Stimulated activated memory B cell treated with anti-CD40 and anti-IgM and Interleukin-4, amounts not matched to agents 10 μg/mL and 1 μg/mL and 100 μg/mL, for 72 hours (primary cell): Measurements from ENCODE around the gene TMEM120B.
"Not testable (repeated sequence)": the region's sequence is repeated elsewhere in the genome, so short reads cannot be mapped to it uniquely, and the experiment has no call there.

Experiments
- ATAC-seq: fragments of 150-1000 bp; cut with Tn5 transposase; 2 replicates; pipeline ENCODE4 v1.10.0; 2021
- H3K27ac Mint-ChIP-seq: one replicate; pipeline ENCODE4 v1.8.0; 2022; ENCODE audit warnings: mild to moderate bottlenecking, mixed read lengths
- H3K27me3 Mint-ChIP-seq: one replicate; pipeline ENCODE4 v1.8.0; 2022; ENCODE audit warnings: mixed read lengths
- H3K36me3 Mint-ChIP-seq: one replicate; pipeline ENCODE4 v1.8.0; 2022; ENCODE audit warnings: mixed read lengths
- H3K4me1 Mint-ChIP-seq: one replicate; pipeline ENCODE4 v1.8.0; 2022; ENCODE audit warnings: mixed read lengths
- H3K4me3 Mint-ChIP-seq: one replicate; pipeline ENCODE4 v1.8.0; 2022; ENCODE audit warnings: mild to moderate bottlenecking, moderate library complexity, mixed read lengths
- H3K9me3 Mint-ChIP-seq: one replicate; pipeline ENCODE4 v1.8.0; 2022; ENCODE audit warnings: mixed read lengths

Gene TMEM120B

GRCh38 chr12:121697093-121697698 is 15.4 kb upstream of the TMEM120B start:
- Mint-ChIP-seq H3K4me3 (no peak overlapping the region), H3K27me3 (no peaks in the 10 kb centered on the region), H3K9me3 (no peaks in the 10 kb centered on the region), H3K36me3 (no peaks in the 10 kb centered on the region), H3K4me1 (no peaks in the 10 kb centered on the region), H3K27ac (no peak overlapping the region)
- ATAC-seq: no peak

GRCh38 chr12:121697861-121698260 is 14.7 kb upstream of the TMEM120B start:
- H3K27ac Mint-ChIP-seq, H3K27me3 Mint-ChIP-seq, H3K4me3 Mint-ChIP-seq, H3K4me1 Mint-ChIP-seq, ATAC-seq, H3K36me3 Mint-ChIP-seq, H3K9me3 Mint-ChIP-seq: not testable (repeated sequence)

GRCh38 chr12:121701667-121702277 is 10.8 kb upstream of the TMEM120B start:
- H3K4me3 Mint-ChIP-seq: no peak overlapping the region
- no peak overlapping the region for H3K27ac Mint-ChIP-seq
- peaks cover 3% of the 10 kb centered on the region for H3K9me3 Mint-ChIP-seq
- no peaks in the 10 kb centered on the region for H3K4me1 Mint-ChIP-seq
- H3K36me3 Mint-ChIP-seq: no peaks in the 10 kb centered on the region
- no peaks in the 10 kb centered on the region for H3K27me3 Mint-ChIP-seq
- no peak for ATAC-seq

GRCh38 chr12:121702944-121703343 is 9.6 kb upstream of the TMEM120B start:
- peaks cover 3% of the 10 kb centered on the region for H3K9me3 Mint-ChIP-seq
- no peak overlapping the region for H3K4me3 Mint-ChIP-seq
- ATAC-seq: no peak
- no peak overlapping the region for H3K27ac Mint-ChIP-seq
- no peaks in the 10 kb centered on the region for H3K27me3 Mint-ChIP-seq
- no peaks in the 10 kb centered on the region for H3K36me3 Mint-ChIP-seq
- H3K4me1 Mint-ChIP-seq: no peaks in the 10 kb centered on the region

DNA sequence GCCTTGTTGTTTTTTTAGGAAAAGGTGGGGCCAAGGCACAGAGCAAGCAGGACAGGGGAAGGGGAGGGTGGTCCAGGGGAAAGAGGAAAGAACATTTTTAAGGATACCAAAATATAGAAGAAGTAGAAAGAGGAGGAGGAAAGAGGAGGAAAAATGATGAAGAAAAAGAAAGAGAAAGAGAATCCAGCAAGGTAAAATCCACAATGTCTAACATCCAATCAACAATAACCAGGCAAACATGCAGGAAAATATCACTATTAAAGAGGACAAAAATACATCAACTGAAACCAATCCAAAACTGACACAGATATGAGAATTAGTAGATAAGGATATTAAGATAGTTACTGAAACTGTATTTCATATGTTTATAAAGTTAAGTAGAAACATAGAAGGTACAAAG is 7.0 kb upstream of the TMEM120B start:
- Mint-ChIP-seq H3K36me3 (no peaks in the 10 kb centered on the region), H3K4me3 (no peak overlapping the region), H3K4me1 (peaks cover 10% of the 10 kb centered on the region), H3K27me3 (no peaks in the 10 kb centered on the region), H3K9me3 (peaks cover 3% of the 10 kb centered on the region), H3K27ac (no peak overlapping the region)
- no peak for ATAC-seq

- Mint-ChIP-seq H3K27me3 (no peaks in the 10 kb centered on the region), H3K9me3 (peaks cover 3% of the 10 kb centered on the region), H3K4me1 (peaks cover 25% of the 10 kb centered on the region), H3K4me3 (no peak overlapping the region), H3K27ac (no peak overlapping the region), H3K36me3 (no peaks in the 10 kb centered on the region)
- no peak for ATAC-seq
These were observed 4.1 kb upstream of the TMEM120B start for GRCh38 chr12:121708313-121709063.

- H3K4me1 Mint-ChIP-seq: peaks cover 30% of the 10 kb centered on the region
- ATAC-seq, H3K27me3 Mint-ChIP-seq, H3K9me3 Mint-ChIP-seq, H3K27ac Mint-ChIP-seq, H3K4me3 Mint-ChIP-seq, H3K36me3 Mint-ChIP-seq: not testable (repeated sequence)
These were observed 3.5 kb upstream of the TMEM120B start for GRCh38 chr12:121709064-121709424.

GRCh38 chr12:121709478-121709961 is 3.0 kb upstream of the TMEM120B start:
- no peak for ATAC-seq
- peaks cover 3% of the 10 kb centered on the region for H3K9me3 Mint-ChIP-seq

GRCh38 chr12:121711361-121712189 is 977 bp upstream of the TMEM120B start:
- peaks cover 38% of the 10 kb centered on the region for H3K4me1 Mint-ChIP-seq
- no peaks in the 10 kb centered on the region for H3K27me3 Mint-ChIP-seq
- ATAC-seq: no peak
- peak overlapping the region; percentile 99 for H3K4me3 Mint-ChIP-seq
- peak overlapping the region; percentile 93 for H3K27ac Mint-ChIP-seq
- no peaks in the 10 kb centered on the region for H3K9me3 Mint-ChIP-seq
- peaks cover 14% of the 10 kb centered on the region for H3K36me3 Mint-ChIP-seq

More at GRCh38 chr12:121709478-121709961, 3.0 kb upstream of the TMEM120B start:
- H3K27ac Mint-ChIP-seq: no peak overlapping the region
- no peak overlapping the region for H3K4me3 Mint-ChIP-seq
- H3K36me3 Mint-ChIP-seq: no peaks in the 10 kb centered on the region
- peaks cover 34% of the 10 kb centered on the region for H3K4me1 Mint-ChIP-seq
- H3K27me3 Mint-ChIP-seq: no peaks in the 10 kb centered on the region

DNA sequence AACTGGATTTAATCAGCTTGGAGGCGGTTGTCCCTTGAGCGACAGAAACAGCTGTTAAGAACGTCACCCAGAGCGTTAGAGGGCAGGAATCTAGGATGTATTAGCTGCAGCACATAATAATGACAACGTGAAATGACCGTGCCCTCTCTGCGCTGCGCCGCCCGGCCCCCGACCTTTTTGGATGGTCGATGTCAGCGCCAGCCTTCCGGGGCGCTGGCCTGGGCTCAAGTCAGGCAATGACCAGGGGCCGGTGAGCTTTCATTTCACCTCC is 427 bp upstream of the TMEM120B start:
- Mint-ChIP-seq H3K36me3 (peaks cover 14% of the 10 kb centered on the region), H3K4me1 (peaks cover 38% of the 10 kb centered on the region)

GRCh38 chr12:121713257-121713777 is 765 bp downstream of the TMEM120B start:
- peaks cover 14% of the 10 kb centered on the region for H3K36me3 Mint-ChIP-seq
- H3K4me3 Mint-ChIP-seq: peak overlapping the region; percentile 99
- H3K27ac Mint-ChIP-seq: peak overlapping the region; percentile 93
- no peak for ATAC-seq
- H3K4me1 Mint-ChIP-seq: peaks cover 38% of the 10 kb centered on the region
- no peaks in the 10 kb centered on the region for H3K9me3 Mint-ChIP-seq
- H3K27me3 Mint-ChIP-seq: no peaks in the 10 kb centered on the region

More for the DNA sequence above, 427 bp upstream of the TMEM120B start:
- no peaks in the 10 kb centered on the region for H3K9me3 Mint-ChIP-seq
- no peaks in the 10 kb centered on the region for H3K27me3 Mint-ChIP-seq
- peak overlapping the region; percentile 99 for H3K4me3 Mint-ChIP-seq
- ATAC-seq: peak; percentile 61
- H3K27ac Mint-ChIP-seq: peak overlapping the region; percentile 93

- Mint-ChIP-seq H3K36me3 (peaks cover 17% of the 10 kb centered on the region), H3K9me3 (no peaks in the 10 kb centered on the region), H3K4me3 (peak overlapping the region; percentile 99), H3K4me1 (peaks cover 35% of the 10 kb centered on the region), H3K27ac (peak overlapping the region; percentile 93), H3K27me3 (no peaks in the 10 kb centered on the region)
- no peak for ATAC-seq
These were observed 1.2 kb downstream of the TMEM120B start for GRCh38 chr12:121713793-121714192.

DNA sequence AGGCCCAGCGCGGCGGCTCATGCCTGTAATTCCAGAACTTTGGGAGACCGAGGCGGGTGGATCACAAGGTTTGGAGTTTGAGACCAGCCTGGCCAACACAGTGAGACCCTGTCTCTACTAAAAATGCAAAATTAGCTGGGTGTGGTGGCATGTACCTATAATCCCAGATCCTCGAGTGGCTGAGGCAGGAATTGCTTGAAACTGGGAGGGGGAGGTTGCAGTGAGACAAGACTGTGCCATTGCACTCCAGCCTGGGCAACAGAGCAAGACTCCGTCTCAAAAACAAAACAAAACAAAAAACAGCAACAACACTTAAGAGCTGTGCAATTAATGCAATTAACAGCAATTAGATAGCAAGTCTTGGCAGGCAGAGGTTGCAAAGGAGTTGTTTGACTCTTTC is 2.5 kb downstream of the TMEM120B start:
- peaks cover 20% of the 10 kb centered on the region for H3K36me3 Mint-ChIP-seq
- ATAC-seq, H3K4me3 Mint-ChIP-seq, H3K9me3 Mint-ChIP-seq, H3K27ac Mint-ChIP-seq, H3K27me3 Mint-ChIP-seq: not testable (repeated sequence)
- H3K4me1 Mint-ChIP-seq: peaks cover 28% of the 10 kb centered on the region

DNA sequence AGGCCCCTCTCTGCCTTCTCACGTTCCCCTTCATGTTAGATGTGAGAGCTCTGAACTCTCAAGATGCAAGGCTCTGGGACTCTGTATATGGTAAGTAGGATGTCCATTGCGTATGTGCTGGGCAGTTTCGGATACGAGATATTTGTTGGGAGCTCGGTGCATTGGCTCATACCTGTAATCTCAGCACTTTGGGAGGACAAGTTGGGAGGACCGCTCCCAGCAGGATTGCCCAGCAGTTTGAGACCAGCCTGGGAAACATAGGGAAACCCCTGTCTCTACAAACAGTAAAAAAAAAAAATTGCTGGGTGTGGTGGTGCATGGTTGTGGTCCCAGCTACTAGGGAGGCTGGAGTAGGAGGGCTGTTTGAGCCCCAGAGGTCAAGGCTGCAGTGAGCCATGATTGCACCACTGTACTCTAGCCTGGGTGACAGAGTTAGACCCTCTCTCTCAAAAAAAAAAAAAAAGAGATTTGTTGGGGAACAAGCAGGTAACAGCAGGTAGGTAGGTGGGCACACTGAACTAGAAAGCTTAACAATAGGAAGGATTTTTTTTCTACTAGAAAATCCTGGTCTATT is 3.4 kb downstream of the TMEM120B start:
- Mint-ChIP-seq H3K4me1 (peaks cover 28% of the 10 kb centered on the region), H3K36me3 (peaks cover 20% of the 10 kb centered on the region), H3K4me3 (no peak overlapping the region), H3K9me3 (no peaks in the 10 kb centered on the region), H3K27me3 (no peaks in the 10 kb centered on the region), H3K27ac (no peak overlapping the region)
- ATAC-seq: no peak
